GM19238 (cell line): ENCODE measurements around the gene CBR3.
"Not testable (repeated sequence)": the region's sequence is repeated elsewhere in the genome, so short reads cannot be mapped to it uniquely, and the experiment has no call there.

Source experiments
- DNase-seq: peaks from one replicate; pipeline ENCODE4 v3.0.0; 2011; ENCODE audit warnings: low spot score; ENCODE audit not compliant: insufficient read length

CBR3 gene

DNA sequence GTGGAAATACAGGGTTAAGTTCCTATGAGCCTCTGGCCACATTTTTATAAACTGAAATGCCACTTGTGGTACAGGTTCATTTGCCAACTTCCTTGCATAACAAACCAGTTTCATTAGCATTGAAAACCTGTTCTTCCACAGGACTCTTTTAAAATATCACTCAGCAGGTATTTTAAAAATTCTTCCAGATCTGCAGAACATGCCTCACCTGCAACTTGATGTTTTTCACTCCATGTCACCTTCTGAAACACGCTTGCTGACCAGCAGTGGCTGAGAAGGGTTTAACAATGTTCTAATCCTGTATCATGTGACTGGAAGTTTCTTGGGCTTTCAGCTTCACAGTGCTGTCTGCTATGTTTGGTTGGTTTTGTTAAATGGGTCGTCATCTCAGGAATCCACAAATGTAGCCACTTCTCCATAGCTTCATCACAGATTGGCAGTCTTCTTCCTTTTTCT, 17.6 kb upstream of the CBR3 start:
- DNase-seq: no peak

DNA sequence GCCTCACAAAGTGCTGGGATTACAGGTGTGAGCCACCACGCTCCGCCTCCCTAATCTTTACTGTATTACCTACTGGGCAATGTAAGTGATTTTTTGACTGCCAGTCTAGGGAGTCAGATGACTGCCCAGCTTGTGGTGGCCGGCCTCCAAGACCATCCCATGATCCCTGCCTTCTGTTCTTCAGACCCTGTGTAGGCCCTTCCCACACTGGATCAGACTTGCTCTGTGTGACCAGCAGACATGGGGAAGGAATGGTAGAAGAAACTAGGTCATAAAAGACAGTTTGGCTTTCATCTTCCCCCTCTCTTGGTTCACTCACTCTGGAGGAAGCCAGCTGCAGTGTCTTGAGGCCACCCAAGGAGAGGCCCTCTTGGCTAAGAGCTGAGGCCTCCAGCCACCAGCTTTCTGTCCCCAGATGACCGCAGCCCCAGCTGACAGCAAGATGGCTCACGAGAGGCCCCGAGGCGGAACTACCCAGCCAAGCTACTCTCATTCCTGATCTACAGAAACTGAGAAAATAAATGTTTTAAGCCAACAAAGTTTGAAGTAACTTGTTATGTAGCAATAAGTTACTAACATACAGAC, 14.5 kb upstream of the CBR3 start:
- no peak for DNase-seq

DNA sequence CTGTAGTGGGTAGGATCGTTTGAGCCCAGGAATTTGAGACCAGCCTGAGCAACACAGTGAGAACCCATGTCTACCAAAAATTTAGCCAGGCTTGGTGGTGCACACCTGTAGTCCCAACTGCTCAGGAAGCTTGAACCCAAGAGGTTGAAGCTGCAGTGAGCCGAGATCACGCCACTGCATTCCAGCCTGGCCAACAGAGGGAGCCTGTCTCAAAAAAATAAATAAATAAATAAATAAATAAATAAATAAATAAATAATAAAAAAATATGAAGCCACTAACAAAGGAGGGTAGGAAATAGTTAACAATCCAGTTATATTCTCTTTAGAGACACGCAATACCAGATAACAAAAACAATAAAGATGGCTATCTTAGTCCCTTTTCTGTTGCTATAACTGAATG, 11.9 kb upstream of the CBR3 start:
- no peak for DNase-seq

DNA sequence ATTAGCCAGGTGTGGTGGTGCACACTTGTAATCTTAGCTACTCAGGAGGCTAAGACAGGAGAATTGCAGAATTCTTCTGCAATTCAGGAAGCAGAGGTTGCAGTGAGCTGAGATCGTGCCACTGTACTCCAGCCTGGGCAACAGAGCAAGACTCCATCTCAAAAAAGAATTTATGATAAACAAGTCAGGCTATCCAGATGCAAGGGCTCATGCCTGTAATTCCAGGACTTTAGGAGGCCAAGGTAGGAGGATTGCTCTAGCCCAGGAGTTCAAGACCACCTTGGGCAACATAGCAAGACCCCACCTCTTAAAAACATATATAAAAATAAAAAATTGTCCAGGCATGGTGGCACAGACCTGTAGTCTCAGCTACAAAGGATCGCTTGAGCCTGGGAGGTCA, 10.5 kb upstream of the CBR3 start:
- no peak for DNase-seq

DNA sequence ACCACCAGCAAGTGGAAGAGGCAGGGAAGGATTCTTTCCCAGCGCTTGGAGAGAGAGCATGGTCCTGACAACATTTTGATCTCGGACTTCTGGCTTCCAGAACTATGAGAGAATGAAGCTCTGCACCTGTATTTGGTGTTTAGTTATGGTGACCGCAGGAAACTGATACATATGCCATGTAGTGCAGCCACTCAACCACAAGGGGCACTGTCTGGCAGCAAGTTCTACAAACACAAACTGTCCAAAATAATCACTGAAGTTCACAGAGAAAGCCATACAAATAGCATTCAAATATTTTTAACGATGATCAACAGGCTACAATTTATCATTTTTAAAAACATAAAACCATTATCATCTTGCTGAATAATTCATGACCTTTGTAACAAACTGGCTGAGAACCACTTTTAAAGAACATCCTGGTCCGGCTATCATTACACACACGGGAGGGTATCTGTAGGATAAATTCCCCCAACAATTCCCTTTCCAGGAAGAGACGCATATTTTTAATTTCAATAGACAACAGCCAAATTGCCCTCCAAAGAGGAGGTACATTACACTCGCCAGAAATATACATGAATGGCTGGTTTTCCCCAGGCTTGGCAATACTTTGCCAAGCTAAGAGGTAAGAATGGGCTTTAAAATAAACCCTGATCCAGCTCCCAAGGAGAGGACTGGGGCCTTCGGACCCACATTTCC, 9.2 kb upstream of the CBR3 start:
- DNase-seq: no peak

DNA sequence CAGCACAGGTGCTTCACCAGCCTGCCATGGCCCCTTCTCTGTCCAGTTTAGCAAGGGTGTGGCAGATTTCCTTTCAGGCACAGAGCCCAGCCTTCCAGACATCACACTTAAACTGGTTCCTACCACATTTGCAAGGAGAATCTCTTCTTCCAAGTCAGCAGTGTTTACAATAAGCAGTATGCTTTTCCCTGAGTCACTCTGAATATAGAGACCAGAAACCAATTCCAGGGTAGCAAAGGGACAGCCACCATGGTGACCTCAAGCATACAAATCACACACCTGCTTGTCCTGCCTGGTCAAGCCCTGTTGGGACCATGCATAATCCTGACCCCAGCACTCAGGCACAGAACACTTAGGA, 8.7 kb upstream of the CBR3 start:
- DNase-seq: no peak

DNA sequence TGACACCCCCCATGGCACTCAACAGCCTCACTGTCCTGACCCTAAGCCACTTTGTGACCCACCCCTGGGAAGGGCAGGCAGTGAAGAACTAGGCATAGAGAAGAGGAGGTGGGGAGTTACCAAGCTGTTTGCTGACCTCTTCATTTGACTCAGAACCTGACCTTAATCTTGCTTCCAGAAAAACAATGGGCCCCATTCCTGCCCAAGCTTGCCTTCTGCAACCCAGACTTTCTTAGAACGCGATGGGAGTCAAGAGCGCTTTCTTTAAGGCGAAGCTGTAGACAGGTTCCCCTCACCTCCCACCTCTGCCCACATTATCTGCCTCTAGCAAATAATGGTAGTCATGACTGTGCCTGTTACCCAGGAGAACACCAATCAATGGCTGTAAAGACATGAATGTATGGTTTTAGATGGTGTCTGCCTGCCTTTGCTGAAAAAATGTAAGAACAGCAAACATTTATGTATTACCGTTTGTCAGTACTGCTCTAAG, 8.2 kb upstream of the CBR3 start:
- DNase-seq: no peak

DNA sequence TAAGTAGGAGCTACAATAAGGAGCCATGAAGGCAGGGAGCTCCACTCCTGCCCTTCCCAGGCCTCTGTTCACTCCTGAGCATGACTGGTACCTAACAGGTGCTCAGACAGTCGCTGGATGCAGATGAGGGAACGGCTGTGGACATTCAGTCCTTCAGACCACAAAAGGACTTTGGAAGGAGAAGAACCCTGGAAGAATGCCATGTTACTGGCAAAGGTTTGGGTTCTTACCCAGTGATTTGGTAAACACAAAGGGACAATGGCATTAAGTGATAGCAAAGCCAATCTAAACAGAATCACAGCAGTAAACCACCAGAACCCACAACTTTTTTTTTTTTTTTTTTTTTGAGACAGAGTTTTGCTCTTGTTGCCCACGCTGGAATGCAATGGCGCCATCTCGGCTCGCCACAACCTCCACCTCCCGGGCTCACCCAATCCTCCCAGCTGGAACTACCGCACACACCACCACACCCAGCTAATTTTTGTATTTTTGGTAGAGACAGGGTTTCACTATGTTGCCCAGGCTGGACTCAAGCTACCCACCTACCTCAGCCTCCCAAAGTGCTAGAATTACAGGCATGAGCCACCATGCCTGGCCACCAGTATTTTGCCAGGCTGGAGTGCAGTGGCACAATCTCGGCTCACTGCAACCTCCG, 7.5 kb upstream of the CBR3 start:
- no peak for DNase-seq

DNA sequence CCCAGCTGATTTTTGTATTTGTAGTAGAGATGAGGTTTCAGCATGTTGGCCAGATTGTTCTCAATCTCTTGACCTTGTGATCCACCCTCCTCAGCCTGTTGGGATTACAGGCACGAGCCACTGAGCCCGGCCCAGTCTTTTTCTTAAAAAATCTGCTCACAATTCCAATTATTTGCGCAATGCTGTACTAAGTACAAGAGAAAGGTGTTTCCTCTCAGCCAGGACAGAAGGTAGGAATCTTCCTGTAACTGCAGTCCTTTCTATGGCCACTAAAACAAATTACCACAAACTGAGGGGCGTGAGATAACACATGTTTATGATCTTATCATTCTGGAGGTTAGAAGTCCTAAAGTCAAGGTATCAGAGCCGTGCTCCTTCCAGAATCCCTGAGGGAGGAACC, 6.9 kb upstream of the CBR3 start:
- no peak for DNase-seq

DNA sequence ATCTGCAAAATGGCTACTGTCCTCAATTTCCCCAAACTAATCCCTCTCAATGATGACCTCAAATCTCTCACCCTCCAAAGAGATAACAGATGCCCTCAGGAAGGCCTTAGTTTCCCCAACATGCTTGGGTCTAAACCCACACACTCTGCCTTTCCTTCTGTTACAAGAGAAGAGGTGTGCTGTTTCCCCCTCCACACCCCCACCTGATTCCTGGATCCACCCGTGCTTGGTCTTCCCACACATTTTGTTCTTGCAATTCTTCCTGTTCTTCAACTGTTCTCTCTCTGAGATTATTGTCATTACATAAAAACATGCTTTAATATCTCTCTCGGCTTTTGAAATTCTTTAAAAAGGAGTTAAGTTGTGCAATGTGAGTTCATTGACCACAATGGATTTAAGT, 5.7 kb upstream of the CBR3 start:
- DNase-seq: no peak

DNA sequence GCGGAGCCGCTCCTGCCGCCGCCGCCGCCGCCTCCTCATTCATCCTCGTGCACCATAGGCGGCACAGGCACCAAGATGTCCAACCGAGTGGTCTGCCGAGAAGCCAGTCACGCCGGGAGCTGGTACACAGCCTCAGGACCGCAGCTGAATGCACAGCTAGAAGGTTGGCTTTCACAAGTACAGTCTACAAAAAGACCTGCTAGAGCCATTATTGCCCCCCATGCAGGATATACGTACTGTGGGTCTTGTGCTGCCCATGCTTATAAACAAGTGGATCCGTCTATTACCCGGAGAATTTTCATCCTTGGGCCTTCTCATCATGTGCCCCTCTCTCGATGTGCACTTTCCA, 4.5 kb upstream of the CBR3 start:
- not testable (repeated sequence) for DNase-seq

DNA sequence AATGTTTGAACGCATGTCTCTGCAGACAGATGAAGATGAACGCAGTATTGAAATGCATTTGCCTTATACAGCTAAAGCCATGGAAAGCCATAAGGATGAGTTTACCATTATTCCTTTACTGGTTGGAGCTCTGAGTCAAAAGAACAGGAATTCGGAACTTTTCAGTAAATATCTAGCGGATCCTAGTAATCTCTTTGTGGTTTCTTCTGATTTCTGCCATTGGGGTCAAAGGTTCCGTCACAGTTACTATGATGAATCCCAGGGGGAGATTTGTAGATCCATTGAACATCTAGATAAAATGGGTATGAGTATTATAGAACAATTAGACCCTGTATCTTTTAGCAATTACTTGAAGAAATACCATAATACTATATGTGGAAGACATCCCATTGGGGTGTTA, 4.0 kb upstream of the CBR3 start:
- DNase-seq: not testable (repeated sequence)

DNA sequence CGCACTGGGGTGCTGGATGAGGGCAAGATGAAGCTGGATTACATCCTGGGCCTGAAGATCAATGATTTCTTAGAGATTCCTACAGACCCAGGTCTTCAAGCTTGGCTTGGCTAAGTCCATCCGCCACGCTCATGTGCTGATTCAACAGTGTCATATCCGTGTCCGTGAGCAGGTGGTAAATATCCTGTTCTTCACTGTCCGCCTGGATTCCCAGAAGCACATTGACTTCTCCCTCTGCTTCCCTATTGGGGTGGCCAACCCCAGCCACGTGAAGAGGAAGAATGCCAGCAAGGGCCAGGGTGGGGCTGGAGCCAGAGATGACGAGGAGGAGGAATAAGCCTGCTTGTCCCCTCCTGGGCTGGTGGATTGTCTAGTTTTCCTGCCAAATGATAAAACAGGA, 2.2 kb upstream of the CBR3 start:
- DNase-seq: no peak

DNA sequence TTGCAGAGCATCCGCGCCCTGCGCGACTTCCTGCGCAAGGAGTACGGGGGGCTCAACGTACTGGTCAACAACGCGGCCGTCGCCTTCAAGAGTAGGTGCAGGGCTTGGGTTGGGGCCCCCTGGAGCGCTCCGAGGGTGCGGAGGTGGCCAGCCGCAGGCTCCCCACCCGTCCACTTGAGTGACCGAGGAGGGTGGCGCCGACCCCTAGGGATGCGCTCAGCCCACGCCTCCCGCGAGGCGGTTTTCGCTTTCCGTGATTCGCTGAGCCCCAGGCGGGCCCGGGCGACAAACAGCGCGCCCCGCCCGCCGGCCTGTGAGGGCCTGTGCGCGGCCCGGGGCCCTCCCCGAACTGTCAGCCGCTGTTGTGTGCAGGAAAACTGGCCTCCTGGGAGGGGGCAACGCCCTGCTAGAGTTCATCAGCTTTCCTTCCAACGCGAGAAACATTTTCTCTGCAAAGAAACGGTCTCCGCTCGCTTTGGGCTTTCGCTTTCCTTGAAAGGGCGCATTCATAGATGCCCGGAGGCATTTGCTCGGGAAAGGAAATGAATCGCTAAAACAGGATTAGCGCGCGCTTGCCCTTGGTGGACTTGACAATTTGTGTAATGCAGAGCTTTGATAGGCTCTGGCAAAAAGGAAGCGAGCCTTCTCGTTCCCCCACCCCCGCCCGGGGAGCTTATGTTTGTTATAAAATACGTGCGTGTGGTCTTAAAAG, 668 bp downstream of the CBR3 start:
- no peak for DNase-seq

DNA sequence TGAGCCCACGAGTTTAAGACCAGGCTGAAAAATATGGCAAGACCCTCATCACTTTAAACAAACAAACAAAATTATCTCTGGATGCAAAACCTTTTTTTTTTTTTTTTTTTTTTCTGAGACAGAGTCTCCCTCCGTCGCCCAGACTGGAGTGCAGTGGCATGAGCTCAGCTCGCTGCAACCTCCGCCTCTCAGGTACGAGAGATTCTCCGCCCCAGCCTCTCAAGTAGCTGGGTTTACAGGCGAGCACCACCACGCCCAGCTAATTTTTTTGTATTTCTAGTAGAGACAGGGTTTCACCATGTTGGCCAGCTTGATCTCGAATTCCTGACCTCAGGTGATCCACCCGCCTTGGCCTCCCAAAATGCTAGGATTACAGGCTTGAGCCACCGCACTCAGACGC, 4.9 kb downstream of the CBR3 start:
- not testable (repeated sequence) for DNase-seq

DNA sequence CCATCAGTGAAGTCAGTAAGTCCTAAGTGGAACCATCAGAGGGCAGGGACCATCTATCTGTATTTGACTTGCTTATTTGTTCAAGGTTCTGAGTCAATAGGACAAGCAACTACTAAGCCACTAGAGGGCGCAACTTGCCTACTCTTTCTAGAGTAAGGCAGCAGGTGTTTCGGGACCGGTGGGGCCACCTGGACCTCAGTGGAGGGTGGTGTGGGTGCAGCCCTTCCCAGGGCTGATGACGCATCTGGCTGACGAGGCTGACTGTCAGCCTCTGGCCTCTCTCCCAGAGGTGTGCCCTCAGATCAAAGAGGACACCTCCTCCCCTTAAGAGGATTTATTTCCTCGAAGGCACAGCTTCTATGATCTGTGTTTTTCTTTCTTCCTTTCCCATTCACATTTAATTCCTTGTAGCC, 6.6 kb downstream of the CBR3 start:
- DNase-seq: no peak

DNA sequence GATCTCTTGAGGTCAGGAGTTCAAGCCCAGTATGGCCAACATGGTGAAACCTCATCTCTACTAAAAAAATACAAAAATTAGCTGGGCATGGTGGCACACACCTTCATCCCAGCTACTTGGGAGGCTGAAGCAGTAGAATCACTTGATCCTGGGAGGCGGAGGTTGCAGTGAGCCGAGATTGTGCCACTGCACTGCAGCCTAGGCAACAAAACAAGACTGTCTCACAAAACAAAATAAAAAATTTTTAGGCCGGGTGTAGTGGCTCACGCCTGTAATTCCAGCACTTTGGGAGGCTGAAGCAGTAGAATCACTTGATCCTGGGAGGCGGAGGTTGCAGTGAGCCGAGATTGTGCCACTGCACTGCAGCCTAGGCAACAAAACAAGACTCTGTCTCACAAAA, 9.4 kb downstream of the CBR3 start:
- not testable (repeated sequence) for DNase-seq

DNA sequence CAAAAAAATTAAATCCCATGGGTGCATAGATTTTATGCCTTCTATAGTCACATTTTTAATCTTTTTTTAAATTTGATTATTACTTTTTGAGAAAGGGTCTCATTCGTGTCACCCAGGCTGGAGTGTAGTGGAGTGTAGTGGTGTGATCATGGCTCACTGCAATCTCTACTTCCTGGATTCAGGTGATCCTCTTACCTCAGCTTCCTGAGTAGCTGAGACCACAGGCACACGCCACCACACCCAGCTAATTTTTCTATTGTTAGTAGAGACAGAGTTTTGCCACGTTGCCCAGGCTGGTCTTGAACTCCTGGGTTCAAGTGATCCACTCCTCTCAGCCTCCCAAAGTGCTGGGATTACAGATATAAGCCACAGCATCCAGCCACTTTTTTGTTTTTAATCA, 10.4 kb downstream of the CBR3 start:
- no peak for DNase-seq

DNA sequence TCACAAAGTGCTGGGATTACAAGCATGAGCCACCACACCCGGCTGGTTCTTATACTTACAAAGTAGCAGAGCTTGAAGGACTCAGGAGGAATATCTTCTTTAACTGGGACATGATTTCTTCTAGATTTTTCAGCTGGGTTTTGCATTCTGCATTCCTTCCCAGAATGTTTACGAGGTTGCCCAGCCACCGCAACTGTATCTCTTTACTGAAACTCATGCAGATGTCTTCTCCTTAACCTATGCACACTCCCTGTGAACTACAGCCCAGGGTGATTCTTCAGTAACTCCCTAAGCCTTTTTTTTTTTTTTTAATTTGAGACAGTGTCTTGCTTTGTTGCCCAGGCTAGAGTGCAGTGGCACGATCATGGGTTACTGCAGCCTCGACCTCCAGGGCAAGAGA, 13.0 kb downstream of the CBR3 start:
- DNase-seq: no peak

DNA sequence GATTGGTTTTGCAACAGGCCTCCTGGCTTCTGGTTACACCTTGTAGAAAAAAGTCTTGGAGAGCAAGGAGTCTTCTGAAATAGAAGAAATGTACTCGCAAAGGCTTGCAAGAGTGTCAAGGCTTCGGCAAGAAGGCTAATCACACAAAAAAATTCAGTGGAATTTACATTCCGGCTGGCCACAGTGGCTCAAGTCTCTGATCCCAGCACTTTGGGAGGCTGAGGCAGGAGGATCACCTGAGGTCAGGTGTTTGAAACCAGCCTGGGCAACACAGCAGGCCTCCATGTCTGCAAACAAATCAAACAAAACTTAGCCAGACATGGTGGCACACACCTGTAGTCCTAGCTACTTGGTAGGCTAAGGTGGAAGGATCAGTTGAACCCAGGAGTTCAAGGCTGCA, 14.0 kb downstream of the CBR3 start:
- no peak for DNase-seq

DNA sequence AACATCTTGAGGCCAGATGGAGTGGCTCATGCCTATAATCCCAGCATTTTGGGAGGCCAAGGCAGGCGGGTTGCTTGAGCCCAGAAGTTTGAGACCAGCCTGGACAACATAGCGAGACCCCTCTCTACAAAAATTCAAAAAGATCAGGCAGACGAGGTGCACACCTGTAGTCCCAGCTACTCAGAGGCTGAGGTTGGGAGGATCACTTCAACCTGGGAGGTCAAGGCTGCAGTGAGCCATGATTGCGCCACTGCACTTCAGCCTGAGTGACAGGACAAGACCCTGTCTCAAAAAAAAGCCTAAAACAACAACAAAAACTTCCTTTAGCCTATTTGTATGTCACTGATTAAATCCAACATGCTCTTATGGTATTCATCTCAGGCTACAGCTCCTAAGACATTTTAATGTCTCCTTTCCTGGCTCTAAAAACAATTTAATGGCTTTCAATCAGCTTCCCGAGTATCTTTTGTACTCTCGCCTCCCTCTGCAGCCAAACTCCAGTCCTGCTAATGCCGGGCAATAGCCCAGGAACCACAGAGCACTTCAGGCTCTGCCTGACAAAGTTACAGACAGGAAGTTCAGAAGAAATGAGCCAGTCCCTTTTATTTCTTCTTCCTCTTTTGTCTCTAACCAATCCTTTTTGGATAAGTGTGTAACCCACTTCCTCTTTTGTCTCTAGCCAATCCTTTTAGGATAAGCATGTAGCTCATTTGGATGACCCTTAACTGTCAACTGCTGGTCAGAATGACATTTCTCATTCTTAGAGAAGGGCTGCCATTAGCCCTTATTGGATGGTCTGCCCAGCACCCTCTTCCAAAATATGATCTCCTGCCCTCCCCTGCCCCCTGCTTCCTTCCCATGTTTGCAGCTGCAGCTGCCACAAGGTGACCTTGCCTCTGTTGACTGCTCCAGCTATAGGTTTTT, 15.2 kb downstream of the CBR3 start:
- no peak for DNase-seq
